NCI-H2029 treated with DMSO at 0.1 percent for 48 hours (cell line): Measurements from ENCODE around the gene ZFYVE28.

Source experiments
- DNase-seq: peaks from one replicate; lab custom pipeline; 2025; lab: John Stamatoyannopoulos, UW

ZFYVE28 gene

GRCh38 chr4:2352171-2352570, 66.3 kb downstream of the ZFYVE28 start:
- no peak for DNase-seq

GRCh38 chr4:2350982-2351381, 67.5 kb downstream of the ZFYVE28 start:
- DNase-seq, result no peak

GRCh38 chr4:2348786-2349185, 69.7 kb downstream of the ZFYVE28 start:
- DNase-seq, result no peak

GRCh38 chr4:2347190-2347589, 71.3 kb downstream of the ZFYVE28 start:
- DNase-seq, result no peak

- no peak for DNase-seq
These were observed 75.0 kb downstream of the ZFYVE28 start for GRCh38 chr4:2343476-2343875.

- no peak for DNase-seq
These were observed 76.4 kb downstream of the ZFYVE28 start for GRCh38 chr4:2341911-2342652.

GRCh38 chr4:2341261-2341841, 77.1 kb downstream of the ZFYVE28 start:
- no peak for DNase-seq

GRCh38 chr4:2340272-2341061, 78.0 kb downstream of the ZFYVE28 start:
- no peak for DNase-seq

GRCh38 chr4:2339458-2340271, 78.8 kb downstream of the ZFYVE28 start:
- no peak for DNase-seq

GRCh38 chr4:2338754-2339457, 79.5 kb downstream of the ZFYVE28 start:
- no peak for DNase-seq

GRCh38 chr4:2337896-2338295, 80.5 kb downstream of the ZFYVE28 start:
- DNase-seq, result no peak

- DNase-seq, result no peak
These were observed 81.2 kb downstream of the ZFYVE28 start for GRCh38 chr4:2337131-2337723.

GRCh38 chr4:2336659-2337058, 81.8 kb downstream of the ZFYVE28 start:
- no peak for DNase-seq

GRCh38 chr4:2335729-2336101, 82.7 kb downstream of the ZFYVE28 start:
- DNase-seq, result no peak

GRCh38 chr4:2334826-2335728, 83.4 kb downstream of the ZFYVE28 start:
- DNase-seq, result no peak

- DNase-seq, result no peak
These were observed 84.4 kb downstream of the ZFYVE28 start for GRCh38 chr4:2333916-2334644.

GRCh38 chr4:2333356-2333841, 85.0 kb downstream of the ZFYVE28 start:
- DNase-seq, result no peak

- DNase-seq, result no peak
These were observed 85.5 kb downstream of the ZFYVE28 start for GRCh38 chr4:2332976-2333319.

- DNase-seq, result no peak
These were observed 86.1 kb downstream of the ZFYVE28 start for GRCh38 chr4:2332201-2332975.
